ENCODE measurements around the gene CA11. TPM values are rescaled to one million over a fixed set of nuclear protein-coding genes. Genes with fewer than 3 reads are reported as not detected.
A peak's percentile ranks its signal among the peaks of the same experiment; 100 is the strongest.

Gene CA11
- total RNA-seq, 1 experiment from 2014 or later, result 12.6 TPM

- CTCF ChIA-PET, result no interaction called here
- peak; percentile 31 for ATAC-seq
- no TSS peak for BruUV-seq (replicated peaks)
- no peak for DNase-seq (ENCODE audit: low read depth, low spot score)
- TF ChIP-seq CTCF (IDR thresholded peaks at IDR 0.05) (no peak), POLR2AphosphoS5 (IDR thresholded peaks at IDR 0.05; ENCODE audit: low read depth, low read length) (peak; percentile 32; the same call in 1 of the 2 replicates), REST (IDR thresholded peaks at IDR 0.05; ENCODE audit: insufficient read depth in 1 of 2, low read depth in 2 of 2, low read length in 1 of 2) (no peak)
- H3K27me3 ChIP-seq (ENCODE audit: control insufficient read depth, insufficient read depth, low read length), result no peaks in the 10 kb centered on the region
- no peaks in the 10 kb centered on the region for H3K36me3 ChIP-seq (ENCODE audit: control insufficient read depth, insufficient read depth, low read length)
- no peaks in the 10 kb centered on the region for H3K9me3 ChIP-seq (ENCODE audit: control insufficient read depth, insufficient read depth, low read depth, low read length)
- in situ Hi-C loops (cut with HindIII; ENCODE audit: low pct_unique_long_range_greater_than_20kb, low sequenced_read_pairs) (no loop called here), intact Hi-C loops (cut with micrococcal nuclease; ENCODE audit: unreplicated experiment) (no loop called here)
- no peak overlapping the region for H3K4me3 ChIP-seq (ENCODE audit: low read depth in 2 of 2, low read length in 2 of 2)
- H3K4me1 ChIP-seq (ENCODE audit: control insufficient read depth, insufficient read depth, low read length), result peaks cover 18% of the 10 kb centered on the region
- POLR2A ChIA-PET, result interaction anchor here (0.9 kb wide), 1 partner anchor 10 kb away, joined by 3 read pairs; no protein-coding TSS in a partner anchor
- no peak overlapping the region for H3K27ac ChIP-seq (ENCODE audit: low read length)
Measured at GRCh38 chr19:48629599-48630295, 16.2 kb downstream of the CA11 start.

DNA sequence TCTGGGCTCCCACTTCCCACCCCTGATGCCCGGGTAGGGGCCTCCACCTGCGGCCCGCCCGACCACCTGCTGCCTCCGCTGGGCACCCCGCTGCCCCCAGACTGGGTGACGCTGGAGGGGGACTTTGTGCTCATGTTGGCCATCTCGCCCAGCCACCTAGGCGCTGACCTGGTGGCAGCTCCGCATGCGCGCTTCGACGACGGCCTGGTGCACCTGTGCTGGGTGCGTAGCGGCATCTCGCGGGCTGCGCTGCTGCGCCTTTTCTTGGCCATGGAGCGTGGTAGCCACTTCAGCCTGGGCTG, 16.7 kb downstream of the CA11 start:
- in situ Hi-C loops (cut with HindIII; ENCODE audit: low pct_unique_long_range_greater_than_20kb, low sequenced_read_pairs) (no loop called here), intact Hi-C loops (cut with micrococcal nuclease; ENCODE audit: unreplicated experiment) (no loop called here)
- peaks cover 16% of the 10 kb centered on the region for H3K4me1 ChIP-seq (ENCODE audit: control insufficient read depth, insufficient read depth, low read length)
- H3K36me3 ChIP-seq (ENCODE audit: control insufficient read depth, insufficient read depth, low read length), result no peaks in the 10 kb centered on the region
- no peak; the same call in 1 of the 2 replicates for ATAC-seq
- no peaks in the 10 kb centered on the region for H3K27me3 ChIP-seq (ENCODE audit: control insufficient read depth, insufficient read depth, low read length)
- H3K4me3 ChIP-seq (ENCODE audit: low read depth in 2 of 2, low read length in 2 of 2), result no peak overlapping the region
- BruUV-seq (replicated peaks), result no TSS peak
- H3K27ac ChIP-seq (ENCODE audit: low read length), result no peak overlapping the region
- no peaks in the 10 kb centered on the region for H3K9me3 ChIP-seq (ENCODE audit: control insufficient read depth, insufficient read depth, low read depth, low read length)
- TF ChIP-seq SIN3A (IDR thresholded peaks at IDR 0.05; ENCODE audit: borderline replicate concordance, insufficient read depth, low read depth, low read length), result no peak
- TF ChIP-seq REST (IDR thresholded peaks at IDR 0.05; ENCODE audit: insufficient read depth in 1 of 2, low read depth in 2 of 2, low read length in 1 of 2), result no peak
- no peak for TF ChIP-seq POLR2AphosphoS5 (IDR thresholded peaks at IDR 0.05; ENCODE audit: low read depth, low read length)
- TF ChIP-seq TCF7L2 (IDR thresholded peaks at IDR 0.05; ENCODE audit: low read depth, low read length), result no peak
- no peak for TF ChIP-seq CTCF (IDR thresholded peaks at IDR 0.05)
- ChIA-PET CTCF (no interaction called here), POLR2A (interaction anchor here (0.9 kb wide), 1 partner anchor 10 kb away, joined by 3 read pairs; no protein-coding TSS in a partner anchor)
- no peak for DNase-seq (ENCODE audit: low read depth, low spot score)
